Endometrium (tissue), 2 donors: Measurements from ENCODE around the gene DYRK1A.
"Not testable (repeated sequence)": the region's sequence is repeated elsewhere in the genome, so short reads cannot be mapped to it uniquely, and the experiment has no call there.

Experiments used
- FAIRE-seq: peaks from 2 replicates; lab custom pipeline; 2012; peaks lifted over from hg19 to GRCh38; lab: Jason Lieb, UNC
- donor health status: control.
- donor health status: control.

The DYRK1A gene

DNA sequence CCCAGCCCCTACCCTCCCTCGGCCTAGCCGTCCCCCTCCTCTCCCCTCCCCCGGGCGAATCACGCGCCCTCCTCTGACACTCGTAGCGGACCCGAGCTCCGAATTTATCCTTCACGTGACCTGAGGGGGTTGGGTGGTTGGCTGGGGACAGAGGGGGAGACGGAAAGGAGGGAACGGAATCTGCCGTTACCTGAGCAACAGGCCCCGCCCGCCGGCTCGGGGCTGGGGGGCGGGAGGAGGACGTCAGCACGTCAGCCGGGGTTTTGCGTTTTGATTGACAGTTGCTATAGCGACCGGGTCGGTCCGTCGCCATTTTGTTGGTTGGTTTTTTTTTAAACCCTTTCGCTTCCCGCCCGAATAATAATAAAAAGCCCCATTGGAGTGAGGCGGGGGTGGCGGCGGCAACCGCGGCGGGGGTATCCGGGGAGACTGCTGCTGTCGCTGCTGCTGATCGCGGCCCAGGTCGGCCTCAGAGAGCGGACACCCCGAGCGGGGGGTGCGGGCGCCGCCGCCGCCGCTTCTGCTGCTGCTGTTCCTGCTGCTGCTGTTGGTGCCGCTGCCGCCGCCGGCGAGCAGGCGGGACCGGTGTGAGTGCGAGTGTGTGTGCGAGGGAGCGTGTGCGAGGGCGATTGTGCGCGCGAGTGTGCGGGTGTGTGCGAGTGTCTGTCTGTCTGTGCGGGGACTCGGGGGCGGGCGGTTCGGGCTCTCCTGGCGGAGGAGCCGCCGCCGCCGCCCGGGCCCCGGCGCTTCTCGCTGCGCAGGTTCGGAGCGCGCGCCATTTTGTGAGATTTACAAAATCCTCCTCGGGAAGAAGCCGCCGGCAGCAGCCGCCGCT lies at the start of gene DYRK1A:
DYRK1A (plus strand) TSS at position 292 of the 835 bp plus-strand sequence. CDS start 53,602 bp downstream, outside the sequence.
- peak; percentile 78 for FAIRE-seq

DNA sequence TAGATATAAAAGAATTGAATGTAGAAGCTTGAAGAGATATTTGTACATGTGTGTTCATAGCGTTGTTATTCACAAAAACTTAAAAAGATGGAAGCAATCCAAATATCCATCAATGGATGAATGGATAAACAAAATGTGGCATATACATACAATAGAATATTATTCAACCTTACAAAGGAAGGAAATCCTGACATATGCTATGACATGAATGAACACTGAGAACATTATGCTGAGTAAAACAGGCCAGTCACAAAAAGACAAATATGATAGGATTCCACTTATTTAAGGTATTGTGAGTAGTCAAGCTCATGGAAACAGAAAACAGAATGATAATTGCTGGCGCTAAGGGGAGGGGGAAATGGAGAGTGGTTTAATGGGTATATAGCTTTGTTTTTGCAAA lies 47.0 kb upstream of the DYRK1A start:
- no peak for FAIRE-seq

DNA sequence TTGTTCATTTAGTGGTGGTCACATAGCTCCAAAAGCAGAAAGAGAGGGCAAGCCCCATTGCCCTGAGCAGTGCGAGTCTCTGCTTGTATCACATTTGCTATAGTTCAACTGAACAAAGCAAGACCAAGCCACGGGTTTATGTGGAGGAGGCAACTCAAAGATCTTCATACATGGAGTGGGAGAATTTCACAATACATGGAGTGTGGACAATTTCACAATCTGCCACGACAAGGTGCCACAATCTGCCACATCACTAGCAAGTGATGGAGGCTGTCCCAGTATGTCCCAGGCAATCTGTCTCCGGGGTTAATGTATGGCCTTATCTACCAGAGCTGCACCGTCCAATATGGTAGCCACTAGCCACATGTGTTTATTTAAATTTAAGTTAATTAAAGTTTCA lies 44.5 kb upstream of the DYRK1A start:
- FAIRE-seq, result no peak

DNA sequence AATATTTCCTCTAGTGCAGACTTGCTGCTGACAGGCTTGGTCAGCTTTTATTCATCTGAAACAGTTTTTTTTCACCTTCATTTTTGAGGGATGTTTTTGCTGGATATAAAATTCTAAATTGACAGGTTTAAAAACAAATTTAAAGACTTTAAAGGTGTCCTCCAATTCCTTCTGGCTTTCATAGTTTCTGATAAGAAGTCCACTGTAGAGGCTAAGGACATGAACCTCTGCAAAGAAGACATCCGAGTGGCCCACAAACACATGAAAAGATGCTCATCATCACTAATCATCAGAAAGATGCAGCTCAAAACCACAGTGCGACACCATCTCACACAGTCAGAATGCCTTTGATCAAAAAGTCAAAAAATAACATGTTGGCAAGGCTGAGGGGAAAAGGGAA lies 42.0 kb upstream of the DYRK1A start:
- FAIRE-seq, result no peak

DNA sequence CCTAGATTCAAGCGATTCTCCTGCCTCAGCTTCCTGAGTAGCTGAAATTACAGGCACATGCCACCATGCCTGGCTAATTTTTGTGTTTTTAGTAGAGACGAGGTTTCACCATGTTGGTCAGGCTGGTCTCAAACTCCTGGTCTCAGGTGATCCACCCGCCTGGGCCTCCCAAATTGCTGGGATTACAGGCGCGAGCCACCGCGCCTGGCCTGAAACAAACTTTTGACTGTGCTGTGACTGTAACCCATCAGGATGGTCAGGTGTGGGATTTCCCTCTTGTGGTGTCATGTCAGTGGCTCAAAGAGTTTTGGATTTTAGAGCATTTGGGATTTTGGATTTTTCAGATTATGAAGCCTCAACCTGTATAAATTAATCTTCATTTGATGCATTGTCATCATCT lies 38.4 kb upstream of the DYRK1A start:
- FAIRE-seq, result not testable (repeated sequence)

DNA sequence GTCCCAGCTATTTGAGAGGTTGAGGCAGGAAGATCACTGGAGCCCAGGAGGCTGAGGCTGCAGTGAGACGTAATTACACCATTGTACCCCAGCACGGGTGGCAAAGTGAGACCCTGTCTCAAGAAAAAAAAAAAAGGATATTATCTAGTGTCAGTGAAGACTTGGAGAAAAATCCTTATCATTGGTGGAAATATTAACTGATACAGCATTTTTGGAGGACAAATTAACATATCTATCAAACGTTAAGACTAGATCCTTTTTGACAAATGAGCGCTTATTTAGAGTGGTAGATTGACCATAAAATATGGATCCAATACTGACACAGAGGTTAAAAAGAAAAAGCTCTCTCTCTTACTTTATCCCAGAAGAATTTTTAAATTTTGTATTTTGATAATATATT lies 35.2 kb upstream of the DYRK1A start:
- no peak for FAIRE-seq

DNA sequence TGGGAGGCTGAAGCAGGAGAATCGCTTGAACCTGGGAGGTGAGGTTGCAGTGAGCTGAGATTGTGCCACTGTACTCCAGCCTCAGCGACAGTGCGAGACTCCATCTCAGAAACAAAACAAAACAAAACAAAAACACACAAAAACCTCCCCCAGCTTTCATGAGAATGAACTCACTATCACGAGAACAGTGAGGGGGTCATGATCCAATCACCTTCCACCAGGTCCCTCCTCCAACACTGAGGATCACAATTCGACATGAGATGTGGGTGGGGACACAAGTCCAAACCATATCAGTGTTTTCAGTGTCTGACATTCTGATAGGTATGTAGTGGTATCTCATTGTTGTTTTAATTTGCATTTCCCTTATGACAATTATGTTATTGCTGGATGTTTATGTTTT lies 31.5 kb upstream of the DYRK1A start:
- no peak for FAIRE-seq

DNA sequence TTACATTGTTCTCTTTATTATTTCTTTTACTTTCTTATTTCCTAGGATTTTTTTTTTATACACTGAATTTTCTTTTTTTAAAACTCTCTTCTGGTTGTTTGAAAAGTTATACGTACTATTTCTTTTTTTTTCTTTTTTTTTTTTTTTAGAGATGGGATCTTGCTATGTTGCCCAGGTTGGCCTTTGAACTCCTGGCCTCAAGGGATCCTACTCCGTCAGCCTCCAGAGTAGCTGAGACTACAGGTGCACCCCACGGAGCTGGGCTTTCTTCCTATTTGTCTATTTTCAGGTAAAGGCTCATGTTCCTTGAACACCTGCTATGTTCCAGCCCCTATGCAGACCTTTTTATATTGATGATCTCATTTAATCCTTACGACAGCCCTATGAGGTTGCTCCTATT lies 29.4 kb upstream of the DYRK1A start:
- FAIRE-seq, result no peak

DNA sequence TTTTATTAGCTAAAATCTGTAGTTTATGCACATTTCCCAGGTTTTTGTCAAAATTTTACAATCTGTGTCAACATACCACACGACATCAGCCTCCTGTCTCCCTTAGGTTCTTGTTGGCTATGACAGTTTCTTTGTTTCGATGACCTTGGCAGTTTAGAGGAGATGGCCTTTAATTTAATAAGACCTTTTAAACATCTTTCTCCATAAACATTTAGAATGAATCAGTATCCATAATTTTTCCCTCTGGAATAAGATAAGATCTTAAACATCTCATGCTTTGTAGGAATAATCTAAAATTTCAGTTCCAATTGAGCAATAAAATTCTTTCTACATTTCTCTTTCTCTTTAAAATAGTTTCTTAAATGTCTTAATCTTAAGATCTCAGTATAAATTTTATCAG lies 28.7 kb upstream of the DYRK1A start:
- FAIRE-seq, result peak; percentile 23

DNA sequence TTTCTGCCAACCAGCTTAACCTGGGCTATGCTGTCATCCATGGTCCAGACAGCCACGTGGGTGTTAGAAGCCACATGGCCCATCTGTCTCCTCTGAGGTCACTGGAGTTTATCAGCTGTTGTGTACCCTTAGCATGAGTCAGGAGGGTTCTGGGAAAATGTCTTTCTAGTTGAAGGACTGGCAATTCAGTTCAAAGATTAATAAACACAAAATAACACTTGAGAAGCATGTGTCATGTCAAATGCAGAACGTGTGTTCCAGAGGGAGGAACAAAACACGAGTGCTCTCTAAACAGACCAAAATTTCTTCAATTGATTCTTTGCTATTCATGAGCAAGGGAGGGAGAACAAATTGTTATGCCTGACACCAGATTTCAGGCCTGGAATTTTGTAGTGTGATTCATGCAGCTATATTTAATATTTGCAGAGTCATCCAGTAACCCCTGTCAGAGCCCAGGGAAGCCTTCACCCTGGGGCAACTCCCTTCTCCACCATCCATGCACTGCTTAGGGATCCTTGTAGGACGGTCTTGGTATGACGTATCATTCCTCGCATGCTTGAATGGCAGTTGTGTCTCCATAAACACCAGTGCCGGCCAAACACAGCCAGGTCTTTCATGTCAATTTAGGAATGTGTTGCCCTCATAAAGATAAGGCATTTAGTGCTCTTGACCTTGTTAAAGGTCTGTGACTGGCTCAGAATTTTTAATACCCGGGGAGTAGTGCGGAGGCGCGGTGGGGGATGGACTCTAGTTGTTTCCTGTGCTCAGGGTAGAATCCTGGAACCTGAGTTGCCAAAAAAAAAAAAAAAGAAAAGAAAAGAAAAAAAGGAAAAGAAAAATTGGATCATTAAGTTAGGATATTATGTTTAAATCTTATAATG lies 27.7 kb upstream of the DYRK1A start:
- no peak for FAIRE-seq

DNA sequence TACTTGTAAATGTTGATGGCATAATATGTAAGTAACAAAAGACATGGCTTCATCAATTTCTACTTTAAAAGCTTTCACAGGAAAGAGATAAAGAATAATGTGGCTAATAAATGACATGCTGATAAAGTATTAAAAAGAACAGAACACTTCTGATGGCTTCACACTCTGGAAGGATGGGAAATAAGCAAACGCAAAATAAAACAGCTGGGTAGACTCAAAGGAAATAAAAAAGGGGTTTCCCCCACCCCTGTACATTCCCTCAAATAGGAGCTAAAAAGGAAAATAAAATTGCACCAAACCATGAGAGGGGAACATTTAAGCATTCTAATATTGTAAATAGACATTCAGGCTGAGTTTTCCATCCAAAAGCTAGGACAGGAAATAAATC lies 27.0 kb upstream of the DYRK1A start:
- FAIRE-seq, result peak; percentile 4

DNA sequence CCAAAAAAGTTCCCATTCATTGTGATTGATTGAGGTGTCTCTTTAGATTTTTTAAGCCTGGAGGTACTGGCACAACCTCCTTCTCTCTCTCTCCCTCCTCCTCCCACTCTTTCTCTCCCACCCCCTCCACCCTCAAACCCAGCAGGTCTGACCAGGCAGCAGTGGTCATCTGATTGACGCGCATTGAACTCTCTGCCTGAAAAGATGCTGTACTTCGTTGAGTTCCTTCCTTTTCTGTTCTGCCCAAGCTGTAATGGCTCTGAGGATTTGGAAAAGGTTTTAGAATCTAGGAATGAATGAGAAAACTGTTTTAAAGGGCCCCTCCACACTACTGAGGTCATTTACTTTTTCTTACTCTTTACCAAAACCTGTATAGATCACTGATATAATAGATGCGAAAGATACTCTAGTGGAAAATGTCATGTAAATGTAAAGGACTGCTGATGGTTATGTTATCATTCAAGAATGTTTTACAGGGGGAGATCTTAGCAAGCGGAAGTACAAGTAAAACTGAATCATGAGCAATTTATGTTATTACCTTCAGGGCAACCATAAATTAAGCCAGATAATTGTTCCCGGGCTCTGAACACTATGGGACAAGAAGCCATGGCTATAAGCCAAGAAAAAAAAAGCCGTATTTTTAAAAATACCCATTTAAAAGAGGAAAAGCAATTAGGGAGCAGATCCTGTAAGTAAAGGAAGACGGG lies 25.2 kb upstream of the DYRK1A start:
- FAIRE-seq, result no peak

DNA sequence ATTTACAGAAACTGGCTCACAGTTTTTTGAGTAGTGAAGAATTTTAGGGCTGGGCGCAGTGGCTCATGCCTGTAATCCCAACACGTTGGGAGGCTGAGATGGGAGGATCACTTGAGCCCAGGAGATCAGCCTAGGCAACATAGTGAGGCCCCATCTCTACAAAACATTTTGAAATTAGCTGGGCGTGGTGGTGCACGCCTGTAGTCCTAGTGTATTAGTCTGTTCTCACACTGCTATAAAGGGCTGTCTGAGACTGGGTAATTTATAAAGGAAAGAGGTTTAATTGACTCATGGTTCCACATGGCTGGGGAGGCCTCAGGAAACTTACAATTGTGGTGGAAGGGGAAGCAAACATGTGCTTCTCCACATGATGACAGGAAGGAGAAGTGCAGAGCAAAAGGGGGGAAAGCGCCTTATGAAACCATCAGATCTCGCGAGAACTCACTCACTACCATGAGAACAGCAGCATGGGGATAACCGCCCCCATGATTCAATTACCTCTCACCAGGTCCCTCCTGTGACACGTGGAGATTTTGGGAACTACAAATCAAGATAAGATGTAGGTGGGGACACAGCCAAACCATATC lies 24.4 kb upstream of the DYRK1A start:
- FAIRE-seq, result no peak

DNA sequence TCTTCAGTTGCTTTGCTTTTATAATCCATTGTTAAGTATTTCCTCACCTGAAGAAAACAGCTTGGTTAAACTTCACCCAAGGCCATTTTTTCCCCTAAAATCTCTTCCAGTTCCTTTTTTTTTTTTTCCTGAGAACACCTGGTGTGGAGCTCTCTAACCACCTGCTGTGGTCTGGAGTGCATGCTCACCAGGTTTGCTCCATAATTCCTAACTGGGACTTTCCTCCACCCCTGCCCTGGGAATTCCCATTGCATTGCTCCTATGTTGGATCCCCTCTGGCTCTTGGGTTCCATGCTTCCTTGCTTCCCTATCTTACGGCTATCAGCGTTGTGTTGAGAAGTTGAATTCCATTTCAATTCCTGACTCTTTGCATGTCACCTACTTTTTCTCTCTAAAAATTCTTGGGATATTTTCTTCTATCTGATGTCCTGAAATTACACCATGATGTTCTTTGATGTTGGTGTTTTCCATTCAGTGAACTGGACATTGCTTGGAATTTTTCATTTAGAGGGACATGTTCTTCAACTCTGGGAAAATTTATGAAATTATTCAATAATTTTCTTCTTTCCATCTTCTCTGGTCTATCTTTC lies 19.6 kb upstream of the DYRK1A start:
- FAIRE-seq, result no peak

DNA sequence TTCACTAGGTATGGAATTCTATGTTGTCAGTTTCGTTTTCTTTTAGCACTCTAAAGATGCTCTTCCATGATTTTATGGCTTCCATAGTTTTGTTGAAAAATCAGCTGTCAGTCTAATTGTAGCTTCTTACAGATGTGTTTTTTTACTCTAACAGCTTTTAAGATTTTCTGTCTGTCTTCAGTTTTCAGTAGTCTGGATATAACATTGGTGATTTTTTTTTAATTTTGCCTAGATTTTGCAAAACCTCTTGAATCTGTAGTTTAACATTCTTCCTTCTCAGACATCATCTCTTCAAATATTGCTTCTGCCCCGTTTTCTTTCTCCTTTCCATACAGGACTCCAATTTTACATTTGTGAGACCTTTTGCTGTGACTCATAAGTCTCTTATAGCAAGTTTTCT lies 17.9 kb upstream of the DYRK1A start:
- FAIRE-seq, result no peak

DNA sequence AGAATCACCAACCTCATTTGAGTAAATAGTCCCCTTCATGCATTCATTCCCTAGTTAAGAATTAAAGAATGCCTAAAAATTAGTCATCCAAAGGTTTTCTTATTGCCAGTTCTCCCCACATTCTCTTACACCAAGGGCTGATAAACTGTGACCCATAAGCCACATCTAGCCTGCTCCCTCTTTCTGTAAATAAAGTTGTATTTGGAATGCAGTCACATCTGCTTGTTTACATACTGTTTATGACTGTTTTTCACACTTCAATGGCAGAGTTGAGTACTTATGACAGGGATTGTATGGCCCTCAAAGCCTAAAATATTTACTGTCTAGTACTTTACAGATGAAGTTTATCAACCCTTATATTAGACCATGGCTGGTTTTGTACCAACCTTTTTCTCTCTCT lies 16.1 kb upstream of the DYRK1A start:
- no peak for FAIRE-seq

DNA sequence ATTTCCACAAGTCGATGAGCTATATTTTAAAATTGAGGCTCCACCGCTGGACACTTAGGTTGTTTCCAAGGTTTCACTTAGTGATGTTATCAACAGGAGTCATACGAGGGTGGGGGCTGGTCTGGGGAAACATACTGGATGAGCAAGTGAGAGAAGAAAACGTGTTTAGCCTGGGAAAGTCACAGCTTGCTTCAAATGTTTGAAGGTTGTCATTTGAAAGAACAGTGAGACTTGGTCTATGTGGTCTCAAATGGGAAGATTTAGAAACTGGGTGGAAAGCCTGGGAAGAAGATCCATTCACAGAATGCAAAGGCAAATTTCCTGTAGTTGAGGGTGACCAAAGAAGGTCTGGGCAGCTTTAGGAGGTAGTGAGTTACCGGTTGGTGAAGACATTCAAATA lies 9.9 kb upstream of the DYRK1A start:
- no peak for FAIRE-seq

DNA sequence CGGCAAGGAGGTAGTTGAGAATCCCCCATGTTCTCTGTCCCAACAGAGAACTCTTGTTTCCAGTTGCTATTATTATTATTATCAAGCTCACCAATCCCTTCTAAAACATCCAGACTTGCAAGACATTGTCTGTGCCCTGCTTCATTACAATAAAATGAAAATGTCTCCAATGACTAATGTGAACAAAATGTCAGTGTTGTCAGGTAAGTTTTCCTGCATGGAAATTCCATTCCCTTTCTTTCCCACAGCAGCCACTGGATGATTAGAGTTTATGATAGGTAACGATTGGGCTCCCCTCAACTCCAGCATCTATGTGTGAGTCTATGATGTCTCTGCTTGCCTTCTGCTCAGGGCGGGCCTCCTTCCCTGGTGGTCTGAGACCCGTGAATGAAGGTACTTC lies 8.9 kb upstream of the DYRK1A start:
- no peak for FAIRE-seq

DNA sequence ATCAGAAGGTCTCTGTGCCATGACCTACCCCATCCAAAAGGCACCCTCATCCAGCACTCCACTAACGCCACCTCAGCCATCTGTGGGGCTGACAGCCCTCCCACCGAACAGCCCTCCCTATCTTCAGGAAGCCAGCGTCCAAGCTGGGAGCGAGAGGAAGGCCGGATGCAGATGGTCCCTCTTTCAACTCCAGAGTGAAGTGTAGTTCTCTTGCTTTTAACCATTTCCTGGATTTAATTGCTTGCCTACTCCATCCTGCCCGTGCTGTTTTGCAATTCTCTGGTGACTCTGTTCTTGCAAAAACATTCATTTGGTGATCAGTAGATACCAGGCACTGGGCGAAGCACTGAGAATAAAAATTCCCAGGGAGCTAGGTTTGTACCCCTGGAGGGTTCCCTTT lies 8.2 kb upstream of the DYRK1A start:
- no peak for FAIRE-seq

DNA sequence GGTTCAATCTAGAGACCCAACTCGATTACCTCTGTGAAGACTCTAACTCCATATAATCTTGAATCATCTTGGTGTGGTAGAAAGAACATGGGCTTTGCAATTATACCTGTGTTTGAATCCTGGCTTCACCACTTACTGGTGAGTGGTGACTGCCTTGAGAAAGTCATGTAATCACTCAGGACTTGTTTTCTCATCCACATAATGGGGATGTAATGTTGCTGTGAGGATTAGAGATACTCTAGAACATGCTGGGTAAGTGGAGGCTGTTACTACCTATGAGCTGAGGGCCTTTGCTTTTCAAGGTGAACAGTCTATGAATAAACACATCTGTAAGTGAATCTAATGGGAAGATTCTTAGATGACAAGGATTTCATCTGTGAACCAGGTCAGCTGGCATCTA lies 2.6 kb upstream of the DYRK1A start:
- no peak for FAIRE-seq

DNA sequence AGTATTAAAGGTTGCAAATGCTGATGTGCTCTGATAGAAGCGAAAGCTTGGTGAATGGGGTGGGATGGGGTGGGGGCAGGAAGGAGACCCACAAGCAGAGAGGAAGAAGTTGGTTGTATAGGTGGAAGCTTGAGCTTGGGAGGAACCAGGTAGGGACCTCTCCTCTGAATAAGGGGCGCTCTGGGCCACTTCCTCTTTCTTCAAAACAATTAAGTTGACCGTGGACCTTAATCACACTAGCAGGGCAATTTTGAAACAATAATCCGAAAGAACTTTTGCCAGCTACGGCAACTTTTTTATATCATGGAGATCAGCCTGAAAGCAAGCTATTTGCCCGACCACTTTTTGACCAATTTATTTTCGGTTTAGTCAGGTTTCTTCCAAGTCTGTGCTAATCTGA lies 1.9 kb upstream of the DYRK1A start:
- no peak for FAIRE-seq
